IPS-15b (cell line): ENCODE measurements around the gene TCEA3.
A peak's percentile ranks its signal among the peaks of the same experiment; 100 is the strongest.

ENCODE experiments used
- H3K27me3 ChIP-seq: one replicate; pipeline ENCODE4 v1.6.1; 2013; ENCODE audit warnings: low read length; ENCODE audit not compliant: control insufficient read depth, insufficient read depth
- H3K36me3 ChIP-seq: one replicate; pipeline ENCODE4 v1.6.1; 2013; ENCODE audit warnings: low read length; ENCODE audit not compliant: control insufficient read depth, insufficient read depth
- H3K4me1 ChIP-seq: one replicate; pipeline ENCODE4 v1.6.1; 2013; ENCODE audit warnings: mild to moderate bottlenecking, low read length; ENCODE audit not compliant: control insufficient read depth, insufficient read depth
- H3K4me3 ChIP-seq: one replicate; pipeline ENCODE4 v1.5.1; 2013; ENCODE audit warnings: low read depth, low read length
- H3K9ac ChIP-seq: one replicate; pipeline ENCODE4 v1.6.1; 2013; ENCODE audit warnings: low read depth, mild to moderate bottlenecking, low read length
- H3K9me3 ChIP-seq: one replicate; pipeline ENCODE4 v1.6.1; 2013; ENCODE audit warnings: mild to moderate bottlenecking, low read length; ENCODE audit not compliant: control insufficient read depth, insufficient read depth

TCEA3 gene

DNA sequence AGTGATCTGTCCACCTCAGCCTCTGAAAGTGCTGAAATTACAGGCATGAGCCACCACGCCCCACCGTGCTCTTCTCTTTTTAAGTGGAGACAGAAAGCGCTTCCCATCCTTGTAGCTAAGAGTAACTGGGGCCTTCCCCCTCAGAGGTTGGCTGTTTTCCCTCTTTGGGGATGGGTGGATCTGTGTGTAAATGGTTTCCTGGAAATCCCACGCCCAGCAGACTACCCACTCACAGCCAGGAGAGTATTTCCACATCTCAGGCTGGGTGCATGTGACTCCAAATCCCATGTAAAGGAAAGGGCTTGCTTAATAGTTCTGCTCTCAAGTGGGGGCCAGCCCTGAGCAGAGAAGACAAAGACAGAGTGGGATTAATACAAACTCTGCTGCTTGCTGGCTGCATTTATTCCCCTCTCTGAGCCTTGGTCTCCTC, 19.6 kb upstream of the TCEA3 start:
- Histone ChIP-seq H3K9ac (no peak overlapping the region), H3K4me3 (no peak overlapping the region), H3K9me3 (no peaks in the 10 kb centered on the region), H3K27me3 (no peaks in the 10 kb centered on the region), H3K4me1 (no peaks in the 10 kb centered on the region), H3K36me3 (no peaks in the 10 kb centered on the region)

DNA sequence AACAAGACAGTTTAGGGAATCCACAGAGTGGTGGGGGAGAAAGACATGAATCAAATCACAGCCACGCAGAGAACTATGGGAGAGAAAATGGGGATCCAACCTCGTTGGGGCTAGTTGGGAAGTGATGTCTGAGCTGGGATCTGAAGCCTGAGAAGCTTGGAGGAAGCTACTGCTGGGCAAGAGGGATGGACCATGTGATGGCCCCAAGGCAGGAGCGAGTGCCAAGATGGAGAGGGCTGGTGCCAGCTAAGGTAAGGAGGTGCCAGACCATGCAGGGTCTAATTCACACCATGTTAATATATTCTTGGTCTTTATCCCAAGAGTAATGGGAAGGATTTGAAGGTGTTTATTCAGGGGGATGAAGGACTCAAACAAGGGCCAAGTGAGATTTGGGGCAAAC, 18.2 kb upstream of the TCEA3 start:
- no peak overlapping the region for H3K4me3 ChIP-seq
- H3K27me3 ChIP-seq: peaks cover 5% of the 10 kb centered on the region
- H3K4me1 ChIP-seq: no peaks in the 10 kb centered on the region
- no peaks in the 10 kb centered on the region for H3K9me3 ChIP-seq
- H3K36me3 ChIP-seq: no peaks in the 10 kb centered on the region
- H3K9ac ChIP-seq: no peak overlapping the region

DNA sequence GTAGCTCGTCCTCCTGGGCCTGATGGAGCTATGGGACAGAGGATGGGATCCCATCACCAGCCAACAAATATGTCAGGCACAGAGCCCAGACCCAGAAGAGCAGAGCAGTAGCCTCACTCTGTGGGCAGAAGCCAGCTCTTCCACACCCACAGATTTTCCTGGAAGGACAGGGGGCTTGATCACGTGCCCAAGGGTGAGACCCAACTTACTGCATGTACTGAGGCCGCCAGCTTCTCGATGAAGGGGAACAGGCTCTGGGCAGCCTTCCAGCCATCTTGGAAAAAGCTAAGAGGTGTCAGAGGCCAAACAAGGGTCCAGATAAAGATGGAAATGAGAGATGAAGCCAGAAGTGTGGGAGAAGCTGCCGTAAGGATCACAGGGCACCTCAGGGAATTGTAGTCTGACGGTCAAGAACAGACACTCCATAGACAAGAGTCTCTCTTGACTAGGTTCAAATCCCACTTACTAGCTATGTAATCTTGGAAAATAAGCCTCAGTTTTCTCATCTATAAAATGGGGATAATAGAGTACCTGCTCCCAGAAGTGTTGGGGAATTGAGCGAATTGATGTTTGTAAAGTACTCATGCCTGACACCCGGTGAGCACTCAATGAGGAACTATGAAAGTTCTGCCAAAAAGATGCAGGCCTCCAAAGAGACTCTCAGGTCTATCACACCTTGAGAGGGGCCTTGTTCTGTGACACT, 17.0 kb upstream of the TCEA3 start:
- Histone ChIP-seq H3K27me3 (peaks cover 9% of the 10 kb centered on the region), H3K9ac (no peak overlapping the region), H3K9me3 (no peaks in the 10 kb centered on the region), H3K4me1 (no peaks in the 10 kb centered on the region), H3K4me3 (no peak overlapping the region), H3K36me3 (no peaks in the 10 kb centered on the region)

DNA sequence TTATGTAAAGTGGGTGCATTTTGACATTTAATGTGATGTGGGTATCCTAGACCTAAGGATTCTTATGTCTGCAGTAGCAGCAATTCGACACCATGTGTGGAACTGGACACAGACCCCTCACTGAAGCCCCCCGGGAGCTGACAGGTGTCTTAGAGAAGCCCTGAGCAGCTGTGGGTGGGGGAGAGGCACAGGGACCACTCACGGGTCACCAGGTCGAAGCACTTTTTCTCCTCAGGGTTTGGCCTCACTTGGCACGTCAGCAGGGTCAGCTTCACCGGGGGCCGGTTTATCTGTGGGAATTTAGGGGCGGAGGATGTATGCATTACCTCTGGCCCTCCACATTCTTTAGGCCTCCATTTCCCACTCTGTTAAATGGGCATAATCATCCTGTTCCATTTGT, 14.0 kb upstream of the TCEA3 start:
- H3K36me3 ChIP-seq: peaks cover 8% of the 10 kb centered on the region

DNA sequence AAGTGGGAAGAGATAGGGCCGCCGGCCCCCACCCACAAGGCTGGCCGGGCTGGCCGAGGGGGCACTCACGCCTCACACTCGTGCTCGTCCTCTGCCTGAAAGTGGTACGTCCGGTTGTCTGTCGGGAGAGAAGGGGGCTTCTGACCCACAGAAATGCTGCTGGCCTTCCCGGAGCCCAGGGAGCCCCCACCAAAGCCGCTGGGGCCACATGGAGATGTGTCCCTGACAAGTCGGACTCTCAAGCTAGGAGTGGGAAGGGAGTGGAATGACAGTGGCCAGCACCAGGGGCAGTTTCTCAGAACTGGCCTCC, 12.8 kb upstream of the TCEA3 start:
- Histone ChIP-seq H3K4me1 (no peaks in the 10 kb centered on the region), H3K9me3 (no peaks in the 10 kb centered on the region), H3K27me3 (peaks cover 13% of the 10 kb centered on the region), H3K4me3 (peak overlapping the region; percentile 55), H3K9ac (no peak overlapping the region), H3K36me3 (peaks cover 16% of the 10 kb centered on the region)

More for the DNA sequence above, 14.0 kb upstream of the TCEA3 start:
- Histone ChIP-seq H3K4me1 (no peaks in the 10 kb centered on the region), H3K27me3 (peaks cover 11% of the 10 kb centered on the region), H3K4me3 (no peak overlapping the region), H3K9me3 (no peaks in the 10 kb centered on the region), H3K9ac (no peak overlapping the region)

DNA sequence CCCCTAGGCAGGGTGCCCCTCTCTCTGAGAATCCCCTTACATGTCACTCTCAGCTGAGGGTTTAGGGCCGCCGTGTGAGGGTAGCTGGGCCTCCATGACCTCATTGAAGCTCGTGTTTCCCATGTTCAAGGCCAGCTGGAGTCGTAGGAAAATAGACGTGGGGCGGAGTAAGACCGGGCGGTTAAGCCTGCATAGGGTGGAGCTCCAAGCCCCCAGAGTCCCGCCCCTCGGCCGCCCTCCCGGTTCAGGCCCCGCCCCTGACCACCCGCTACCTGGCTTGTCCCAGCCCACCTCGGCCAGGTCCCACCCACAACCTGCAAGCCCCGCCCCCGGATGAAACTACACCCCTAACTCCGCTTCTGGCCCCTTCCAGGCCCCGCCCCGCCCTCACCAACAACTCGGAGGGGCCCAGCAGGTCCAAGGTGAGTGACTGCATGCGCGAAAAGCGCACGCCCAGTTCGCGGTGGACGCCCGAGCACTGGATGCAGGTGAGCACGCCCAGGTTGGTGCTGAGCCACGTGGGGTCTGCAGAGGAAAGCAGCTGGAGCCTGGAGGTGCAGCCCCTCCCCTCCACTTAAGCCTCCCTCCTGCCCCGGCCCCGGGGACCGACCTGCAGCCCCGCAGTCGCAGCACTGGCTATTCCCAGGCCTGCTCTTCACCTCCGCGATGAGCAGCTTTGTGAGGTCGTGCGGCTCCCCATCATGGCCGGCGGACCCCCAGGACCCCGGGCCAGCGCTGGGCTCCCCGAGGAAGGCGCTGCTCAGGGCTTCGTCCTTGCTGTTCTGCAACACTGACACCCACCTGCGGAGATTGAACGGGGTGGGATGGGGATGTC, 12.2 kb upstream of the TCEA3 start:
- no peak overlapping the region for H3K9ac ChIP-seq

DNA sequence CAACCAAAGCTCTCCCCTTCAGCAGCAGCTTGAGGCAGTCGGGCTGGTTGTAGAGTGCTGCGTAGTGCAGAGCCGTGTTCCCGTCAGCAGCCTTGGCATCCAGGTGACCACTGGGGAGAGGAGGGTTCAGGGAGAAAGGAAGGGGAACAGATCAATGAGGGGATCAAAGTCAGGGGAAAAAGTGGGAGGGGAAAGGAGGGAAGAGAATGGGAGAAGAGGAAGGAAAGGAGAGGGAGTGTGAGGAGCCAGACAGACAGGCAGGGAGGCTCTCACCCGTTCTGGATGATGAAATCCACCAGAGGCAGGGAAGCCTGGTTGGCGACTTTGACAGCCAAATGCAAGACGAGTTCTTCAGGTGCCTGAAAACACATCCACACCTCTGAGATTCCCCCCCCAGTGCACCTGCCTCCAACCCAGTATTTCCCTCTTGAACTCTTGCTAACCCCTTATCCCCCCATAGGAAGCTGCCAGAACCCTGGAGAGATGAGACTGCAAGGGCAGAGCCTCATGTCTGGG, 9.8 kb upstream of the TCEA3 start:
- Histone ChIP-seq H3K4me3 (no peak overlapping the region), H3K4me1 (no peaks in the 10 kb centered on the region), H3K9me3 (no peaks in the 10 kb centered on the region), H3K27me3 (peaks cover 13% of the 10 kb centered on the region), H3K36me3 (peaks cover 30% of the 10 kb centered on the region), H3K9ac (no peak overlapping the region)

More for the DNA sequence above, 12.2 kb upstream of the TCEA3 start:
- Histone ChIP-seq H3K4me1 (no peaks in the 10 kb centered on the region), H3K36me3 (peaks cover 16% of the 10 kb centered on the region), H3K4me3 (peak overlapping the region; percentile 55), H3K27me3 (peaks cover 13% of the 10 kb centered on the region), H3K9me3 (no peaks in the 10 kb centered on the region)

DNA sequence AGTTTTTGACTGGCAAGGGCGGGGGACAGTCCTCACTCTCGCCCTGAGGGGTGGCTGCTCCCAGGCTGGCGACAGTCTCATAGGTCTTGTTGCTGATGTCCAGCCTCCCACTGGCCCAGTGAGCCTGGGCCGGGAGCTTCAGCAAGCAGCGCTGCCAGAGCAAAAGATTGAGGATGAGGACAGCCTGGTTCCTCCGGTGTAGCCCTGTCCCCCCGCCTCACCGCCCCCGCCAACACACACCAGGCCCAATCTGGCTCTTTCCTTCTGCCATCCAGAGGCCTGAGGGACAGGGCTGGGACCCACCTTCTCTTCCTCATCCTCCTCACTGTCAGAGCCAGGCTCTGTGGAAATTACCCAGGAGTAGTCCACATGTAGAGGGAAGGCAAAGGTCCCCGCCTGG, 8.6 kb upstream of the TCEA3 start:
- no peaks in the 10 kb centered on the region for H3K9me3 ChIP-seq
- peaks cover 20% of the 10 kb centered on the region for H3K27me3 ChIP-seq
- no peaks in the 10 kb centered on the region for H3K4me1 ChIP-seq
- peaks cover 30% of the 10 kb centered on the region for H3K36me3 ChIP-seq
- H3K4me3 ChIP-seq: no peak overlapping the region
- no peak overlapping the region for H3K9ac ChIP-seq

DNA sequence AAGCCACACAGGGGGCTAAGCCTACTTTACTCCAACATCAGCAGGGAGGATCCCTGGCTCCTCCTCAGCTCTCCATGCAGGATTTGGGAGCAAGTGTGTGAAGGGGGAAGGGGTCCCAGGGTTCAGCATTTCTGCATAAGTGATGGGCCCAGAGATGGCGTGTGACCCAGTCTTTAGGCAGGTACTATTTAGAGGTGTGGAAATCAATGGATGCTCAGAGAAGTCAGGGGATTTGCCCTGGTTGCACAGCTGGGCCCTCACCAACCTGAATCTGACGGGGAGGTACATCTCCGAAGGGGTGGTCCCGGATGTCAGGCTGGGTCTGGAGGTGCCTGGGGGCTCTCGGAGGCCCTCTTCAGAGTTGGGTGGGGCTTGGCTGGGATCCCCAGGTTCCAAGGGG, 6.9 kb upstream of the TCEA3 start:
- no peaks in the 10 kb centered on the region for H3K4me1 ChIP-seq
- no peaks in the 10 kb centered on the region for H3K9me3 ChIP-seq
- no peak overlapping the region for H3K4me3 ChIP-seq
- H3K27me3 ChIP-seq: peaks cover 29% of the 10 kb centered on the region
- peaks cover 30% of the 10 kb centered on the region for H3K36me3 ChIP-seq
- H3K9ac ChIP-seq: no peak overlapping the region

DNA sequence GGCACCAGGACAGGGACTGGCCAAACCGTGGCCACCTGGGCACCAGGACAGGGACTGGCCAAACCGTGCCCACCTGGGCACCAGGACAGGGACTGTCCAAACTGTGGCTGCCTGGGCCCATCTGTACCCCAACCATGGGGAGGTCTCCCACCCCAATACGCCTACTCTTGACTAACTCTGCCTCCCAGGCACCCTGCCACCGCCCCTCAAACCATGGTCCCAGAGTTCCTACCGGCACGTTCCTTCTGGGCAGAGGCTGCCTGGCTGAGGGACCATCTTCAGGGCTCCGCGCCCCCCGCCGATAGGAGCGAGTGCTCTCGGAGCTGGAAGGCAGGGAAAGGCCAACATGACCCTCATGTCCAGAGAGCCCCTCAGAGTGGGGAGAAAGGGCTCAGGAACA, 6.3 kb upstream of the TCEA3 start:
- H3K9ac ChIP-seq: no peak overlapping the region
- no peak overlapping the region for H3K4me3 ChIP-seq
- H3K4me1 ChIP-seq: no peaks in the 10 kb centered on the region
- H3K27me3 ChIP-seq: peaks cover 36% of the 10 kb centered on the region
- H3K9me3 ChIP-seq: no peaks in the 10 kb centered on the region
- peaks cover 27% of the 10 kb centered on the region for H3K36me3 ChIP-seq

DNA sequence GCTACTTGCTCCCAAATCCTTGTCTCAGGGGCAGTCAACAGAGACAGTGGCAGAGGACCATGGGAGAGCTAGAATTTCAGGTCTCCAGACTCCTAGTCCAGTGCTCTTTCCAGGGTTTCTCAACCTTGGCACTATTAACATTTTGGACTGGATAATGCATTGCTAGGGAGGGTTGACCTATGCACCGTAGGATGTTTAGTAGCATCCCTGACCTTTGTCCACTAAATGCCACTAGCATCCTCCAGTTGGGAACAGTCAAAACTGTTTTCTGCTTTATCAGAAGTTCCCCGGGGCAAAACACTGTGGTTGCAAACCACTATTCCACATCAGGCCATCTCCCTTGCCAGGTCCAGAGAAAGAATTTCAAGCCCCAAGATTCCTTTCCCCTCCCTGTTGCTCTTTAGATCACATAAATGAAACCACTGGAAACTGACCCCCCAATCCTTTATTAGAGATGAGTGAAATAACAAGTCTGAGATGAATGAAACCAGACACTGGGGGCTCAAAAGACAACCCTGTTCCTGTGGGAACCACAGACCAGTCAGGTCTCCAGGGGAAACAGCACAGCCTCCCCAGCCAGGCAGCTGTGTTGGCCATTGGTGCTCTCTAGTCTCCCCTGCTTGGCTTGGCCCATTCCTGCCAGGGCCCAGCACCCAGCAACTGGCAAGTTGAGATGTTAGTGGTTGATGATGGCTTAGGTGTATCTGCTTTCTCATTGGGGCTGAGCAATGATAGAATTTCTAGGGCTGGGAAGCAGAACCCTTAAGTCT, 3.8 kb upstream of the TCEA3 start:
- H3K4me3 ChIP-seq: no peak overlapping the region
- peaks cover 21% of the 10 kb centered on the region for H3K36me3 ChIP-seq
- H3K9me3 ChIP-seq: no peaks in the 10 kb centered on the region
- H3K9ac ChIP-seq: no peak overlapping the region
- peaks cover 2% of the 10 kb centered on the region for H3K4me1 ChIP-seq
- H3K27me3 ChIP-seq: peaks cover 52% of the 10 kb centered on the region
